ENCODE measurements around the gene ETHE1.

- no peak for TF ChIP-seq POLR2A (IDR thresholded peaks at IDR 0.05)
- no peak for TF ChIP-seq CTCF (IDR thresholded peaks at IDR 0.05)
- no peak for TF ChIP-seq POLR2AphosphoS5 (IDR thresholded peaks at IDR 0.05)
- TF ChIP-seq EP300 (IDR thresholded peaks at IDR 0.05) = no peak
These were observed 28.0 kb downstream of the ETHE1 start for GRCh38 chr19:43499042-43499441.
